Ascending aorta (tissue), 2 donors: Measurements from ENCODE around the gene WDR46. TPM values are rescaled to one million over a fixed set of nuclear protein-coding genes. Genes with fewer than 3 reads are reported as not detected.
A peak's percentile ranks its signal among the peaks of the same experiment; 100 is the strongest.
"Not testable (repeated sequence)": the region's sequence is repeated elsewhere in the genome, so short reads cannot be mapped to it uniquely, and the experiment has no call there.

ENCODE experiments used
- DNase-seq, 2 donors: peaks; one replicate each; pipeline ENCODE4 v3.0.0-alpha.2; 2019; ENCODE audit warnings: low spot score in 2 of 2
- H3K27ac ChIP-seq, 2 donors: fragments of 200-600 bp; sonication (generic); one replicate each; pipeline ENCODE4 v1.5.1; 2016 to 2017; ENCODE audit warnings: mild to moderate bottlenecking in 1 of 2
- H3K27me3 ChIP-seq: fragments of 200-600 bp; sonication (generic); one replicate; pipeline ENCODE4 v1.5.1; 2017
- H3K36me3 ChIP-seq, 2 donors: fragments of 200-600 bp; sonication (generic); one replicate each; pipeline ENCODE4 v1.5.1; 2016
- H3K4me1 ChIP-seq, 2 donors: fragments of 200-600 bp; sonication (generic); one replicate each; pipeline ENCODE4 v1.5.1; 2016 to 2017; ENCODE audit warnings: mild to moderate bottlenecking in 1 of 2
- H3K4me3 ChIP-seq, 2 donors: fragments of 200-600 bp; sonication (generic); one replicate each; pipeline ENCODE4 v1.5.1; 2016 to 2017; ENCODE audit warnings: mild to moderate bottlenecking in 1 of 2
- H3K9me3 ChIP-seq, 2 donors: fragments of 200-600 bp; sonication (generic); one replicate each; pipeline ENCODE4 v1.5.1; 2016
- CTCF ChIP-seq, 3 experiments: fragments of 200-600 bp in 2 of 3; fragments of 450-650 bp in 1 of 3; sonication (generic) in 2 of 3; IDR thresholded peaks; one replicate each; pipeline ENCODE4 v1.5.1; 2016 to 2019; ENCODE audit warnings: antibody characterized with exemption in 3 of 3, mild to moderate bottlenecking in 1 of 3, moderate library complexity in 1 of 3
- intact Hi-C: fragments of 100-400 bp; cut with DNase I; formaldehyde crosslinking; loops from one replicate; pipeline ENCODE4 v1.15.1; 2023
- total RNA-seq: library from RNA; depleted of rRNA; stranded (reverse); fragments of >200 nt; gene quantifications from one replicate; pipeline ENCODE4 v1.1.0, GENCODE V29; 2016

The WDR46 gene
- total RNA-seq, 1 donor from 2014 or later: 70.6 TPM

GRCh38 chr6:33272275-33273128 lies 16.5 kb downstream of the WDR46 start:
- Histone ChIP-seq H3K4me3 (peak overlapping the region; percentile 71 to 94), H3K27me3 (no peaks in the 10 kb centered on the region), H3K27ac (peak overlapping the region; percentile 91 to 96), H3K36me3 (peaks cover 30 to 51% of the 10 kb centered on the region in 2 donors), H3K9me3 (no peaks in the 10 kb centered on the region), H3K4me1 (peaks cover 9 to 43% of the 10 kb centered on the region in 2 donors)
- TF ChIP-seq CTCF (IDR thresholded peaks at IDR 0.05): no peak
- intact Hi-C loops: loop anchor here (2.0 to 5.0 kb wide), 3 partner anchors 118 to 1370 kb away; partner anchors contain the start of genes CUTA, KIFC1 and ZBTB12
- DNase-seq: no peak

- intact Hi-C loops: loop anchor here (1.0 to 5.0 kb wide), 5 partner anchors 18 to 1369 kb away; partner anchors contain the start of genes CUTA, KIFC1, PFDN6 and WDR46
- Histone ChIP-seq H3K4me3 (peak within 1 kb of the TSS; percentile 71 to 94), H3K4me1 (peaks cover 9 to 42% of the 10 kb centered on the region in 2 donors), H3K9me3 (no peaks in the 10 kb centered on the region), H3K36me3 (peaks cover 38 to 60% of the 10 kb centered on the region in 2 donors), H3K27ac (peak within 1 kb of the TSS; percentile 91 to 96), H3K27me3 (no peaks in the 10 kb centered on the region)
- TF ChIP-seq CTCF (IDR thresholded peaks at IDR 0.05): no peak
- peak; percentile 81 to 98 for DNase-seq
Observed at GRCh38 chr6:33271468-33272274, 17.4 kb downstream of the WDR46 start, which contains the start of the genes RPS18 and VPS52. Gene RPS18, plus strand, starts transcription at chr6:33272075. Its CDS starts 45 bp downstream, at chr6:33272120. Gene VPS52, minus strand, starts transcription at chr6:33271876. Its CDS starts 201 bp downstream, at chr6:33271675.

- peaks cover 3 to 36% of the 10 kb centered on the region in 2 donors for H3K4me1 ChIP-seq
- intact Hi-C loops: loop anchor here (1.0 to 5.0 kb wide), 4 partner anchors 18 to 1369 kb away; partner anchors contain the start of genes CUTA, PFDN6, WDR46 and ZBTB12
- no peaks in the 10 kb centered on the region for H3K9me3 ChIP-seq
- H3K27me3 ChIP-seq: no peaks in the 10 kb centered on the region
- TF ChIP-seq CTCF (IDR thresholded peaks at IDR 0.05): no peak
- peak overlapping the region; percentile 91 to 96 for H3K27ac ChIP-seq
- no peak for DNase-seq
- H3K4me3 ChIP-seq: peak overlapping the region; percentile 71 to 94
- H3K36me3 ChIP-seq: peaks cover 43 to 63% of the 10 kb centered on the region in 2 donors
Observed at GRCh38 chr6:33271117-33271467, 17.9 kb downstream of the WDR46 start.

GRCh38 chr6:33264015-33264414 lies 25.0 kb downstream of the WDR46 start:
- no peak for DNase-seq
- Histone ChIP-seq H3K4me3 (no peak overlapping the region), H3K27ac (no peak overlapping the region), H3K27me3 (no peaks in the 10 kb centered on the region), H3K9me3 (no peaks in the 10 kb centered on the region), H3K36me3 (peaks cover 53 to 72% of the 10 kb centered on the region in 2 donors), H3K4me1 (no peaks in the 10 kb centered on the region)
- TF ChIP-seq CTCF (IDR thresholded peaks at IDR 0.05): no peak
- intact Hi-C loops: no loop called here

- H3K4me1 ChIP-seq, DNase-seq, H3K27me3 ChIP-seq, intact Hi-C loops, H3K9me3 ChIP-seq, H3K27ac ChIP-seq, H3K4me3 ChIP-seq: not testable (repeated sequence)
- H3K36me3 ChIP-seq: peaks cover 44 to 64% of the 10 kb centered on the region in 2 donors
Observed at GRCh38 chr6:33262490-33262889, 26.5 kb downstream of the WDR46 start.
